Measurements from ENCODE around the gene PCSK5. TPM values are rescaled to one million over a fixed set of nuclear protein-coding genes. Genes with fewer than 3 reads are reported as not detected.

PCSK5 gene
- total and polyA plus RNA-seq, 2 donors (not counting 1 experiment from before 2014, with no cell fraction given): 0.09 TPM; not detected in 1

GRCh38 chr9:75850459-75851200 is 39.8 kb upstream of the PCSK5 start:
- intact Hi-C loops (cut with micrococcal nuclease): no loop called here
- no peak overlapping the region for H2AFZ ChIP-seq (ENCODE audit: insufficient read depth, low read depth, low read length, poor library complexity, severe bottlenecking)
- no peaks in the 10 kb centered on the region for H3K4me1 ChIP-seq (ENCODE audit: control insufficient read depth in 2 of 2, insufficient read depth in 2 of 2, low read length in 2 of 2)
- no peaks in the 10 kb centered on the region for H3K27me3 ChIP-seq (replicated peaks in 1 of 4; ENCODE audit: control extremely low read depth in 1 of 4, control insufficient read depth in 3 of 4, insufficient read depth in 4 of 4, low read length in 3 of 4)
- DNase-seq (no peak), ATAC-seq (ENCODE audit: low read depth) (no peak)
- no peaks in the 10 kb centered on the region for H3K9me3 Mint-ChIP-seq (ENCODE audit: insufficient read depth)
- H3K27me3 Mint-ChIP-seq: no peaks in the 10 kb centered on the region
- no peak overlapping the region for H3K4me3 Mint-ChIP-seq
- no peak overlapping the region for H3K4me2 ChIP-seq (replicated peaks; ENCODE audit: low read depth, low read length, poor library complexity, severe bottlenecking)
- H3K79me2 ChIP-seq (ENCODE audit: control insufficient read depth, insufficient read depth, low read length): no peaks in the 10 kb centered on the region
- no peak overlapping the region for H3K9ac ChIP-seq (ENCODE audit: low read length)
- 72% methylated on average over 2 of the region's 9 CpGs for WGBS (ENCODE audit: insufficient coverage)
- no peaks in the 10 kb centered on the region for H3K4me1 Mint-ChIP-seq
- CTCF ChIA-PET: interaction anchor here (1.0 kb wide), 1 partner anchor 18 kb away, joined by 3 read pairs; no protein-coding TSS in a partner anchor
- no peaks in the 10 kb centered on the region for H4K20me1 ChIP-seq (ENCODE audit: control insufficient read depth, insufficient read depth, low read length, poor library complexity, severe bottlenecking)
- POLR2A ChIA-PET: no interaction called here
- H3K9me3 ChIP-seq (ENCODE audit: control extremely low read depth in 1 of 3, control insufficient read depth in 2 of 3, insufficient read depth in 1 of 3, low read length in 2 of 3): no peaks in the 10 kb centered on the region
- no peaks in the 10 kb centered on the region for H3K36me3 ChIP-seq (replicated peaks in 1 of 2; ENCODE audit: control extremely low read depth in 1 of 2, control insufficient read depth in 1 of 2, extremely low read depth in 1 of 2, insufficient read depth in 2 of 2, low read length in 1 of 2)
- H3K27ac ChIP-seq (ENCODE audit: low read length in 2 of 2): no peak overlapping the region
- no peak overlapping the region for H3K4me3 ChIP-seq (ENCODE audit: control extremely low read depth in 1 of 5, extremely low read depth in 1 of 5, insufficient read depth in 1 of 5, low read depth in 2 of 5, low read length in 4 of 5)
- TF ChIP-seq EZH2 (IDR thresholded peaks at IDR 0.05; ENCODE audit: borderline replicate concordance, insufficient read depth, low read depth, low read length, poor library complexity, severe bottlenecking): no peak
- TF ChIP-seq, protein P1, sequence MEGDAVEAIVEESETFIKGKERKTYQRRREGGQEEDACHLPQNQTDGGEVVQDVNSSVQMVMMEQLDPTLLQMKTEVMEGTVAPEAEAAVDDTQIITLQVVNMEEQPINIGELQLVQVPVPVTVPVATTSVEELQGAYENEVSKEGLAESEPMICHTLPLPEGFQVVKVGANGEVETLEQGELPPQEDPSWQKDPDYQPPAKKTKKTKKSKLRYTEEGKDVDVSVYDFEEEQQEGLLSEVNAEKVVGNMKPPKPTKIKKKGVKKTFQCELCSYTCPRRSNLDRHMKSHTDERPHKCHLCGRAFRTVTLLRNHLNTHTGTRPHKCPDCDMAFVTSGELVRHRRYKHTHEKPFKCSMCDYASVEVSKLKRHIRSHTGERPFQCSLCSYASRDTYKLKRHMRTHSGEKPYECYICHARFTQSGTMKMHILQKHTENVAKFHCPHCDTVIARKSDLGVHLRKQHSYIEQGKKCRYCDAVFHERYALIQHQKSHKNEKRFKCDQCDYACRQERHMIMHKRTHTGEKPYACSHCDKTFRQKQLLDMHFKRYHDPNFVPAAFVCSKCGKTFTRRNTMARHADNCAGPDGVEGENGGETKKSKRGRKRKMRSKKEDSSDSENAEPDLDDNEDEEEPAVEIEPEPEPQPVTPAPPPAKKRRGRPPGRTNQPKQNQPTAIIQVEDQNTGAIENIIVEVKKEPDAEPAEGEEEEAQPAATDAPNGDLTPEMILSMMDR (IDR thresholded peaks at IDR 0.05): no peak
- H3K27ac Mint-ChIP-seq: no peak overlapping the region

GRCh38 chr9:75851917-75852316 is 38.6 kb upstream of the PCSK5 start:
- H3K79me2 ChIP-seq (ENCODE audit: control insufficient read depth, insufficient read depth, low read length): no peaks in the 10 kb centered on the region
- no peaks in the 10 kb centered on the region for H3K9me3 ChIP-seq (ENCODE audit: control extremely low read depth in 1 of 3, control insufficient read depth in 2 of 3, insufficient read depth in 1 of 3, low read length in 2 of 3)
- WGBS (ENCODE audit: insufficient coverage): 75% methylated on average over 3 of the region's 6 CpGs
- no peaks in the 10 kb centered on the region for H3K27me3 Mint-ChIP-seq
- H3K27ac Mint-ChIP-seq: no peak overlapping the region
- H3K9me3 Mint-ChIP-seq (ENCODE audit: insufficient read depth): no peaks in the 10 kb centered on the region
- no peak overlapping the region for H3K27ac ChIP-seq (ENCODE audit: low read length in 2 of 2)
- no peaks in the 10 kb centered on the region for H3K4me1 Mint-ChIP-seq
- no peaks in the 10 kb centered on the region for H3K4me1 ChIP-seq (ENCODE audit: control insufficient read depth in 2 of 2, insufficient read depth in 2 of 2, low read length in 2 of 2)
- no peak overlapping the region for H3K9ac ChIP-seq (ENCODE audit: low read length)
- CTCF ChIA-PET: no interaction called here
- no peak overlapping the region for H3K4me3 ChIP-seq (ENCODE audit: control extremely low read depth in 1 of 5, extremely low read depth in 1 of 5, insufficient read depth in 1 of 5, low read depth in 2 of 5, low read length in 4 of 5)
- POLR2A ChIA-PET: no interaction called here
- H4K20me1 ChIP-seq (ENCODE audit: control insufficient read depth, insufficient read depth, low read length, poor library complexity, severe bottlenecking): no peaks in the 10 kb centered on the region
- no peak overlapping the region for H3K4me2 ChIP-seq (replicated peaks; ENCODE audit: low read depth, low read length, poor library complexity, severe bottlenecking)
- no peak for ATAC-seq (ENCODE audit: low read depth)
- H3K36me3 ChIP-seq (replicated peaks in 1 of 2; ENCODE audit: control extremely low read depth in 1 of 2, control insufficient read depth in 1 of 2, extremely low read depth in 1 of 2, insufficient read depth in 2 of 2, low read length in 1 of 2): no peaks in the 10 kb centered on the region
- no peak overlapping the region for H3K4me3 Mint-ChIP-seq
- TF ChIP-seq, protein P1 (IDR thresholded peaks at IDR 0.05): no peak
- no peak for TF ChIP-seq EZH2 (IDR thresholded peaks at IDR 0.05; ENCODE audit: borderline replicate concordance, insufficient read depth, low read depth, low read length, poor library complexity, severe bottlenecking)
- intact Hi-C loops (cut with micrococcal nuclease): no loop called here
- no peak for DNase-seq
- no peaks in the 10 kb centered on the region for H3K27me3 ChIP-seq (replicated peaks in 1 of 4; ENCODE audit: control extremely low read depth in 1 of 4, control insufficient read depth in 3 of 4, insufficient read depth in 4 of 4, low read length in 3 of 4)
- no peak overlapping the region for H2AFZ ChIP-seq (ENCODE audit: insufficient read depth, low read depth, low read length, poor library complexity, severe bottlenecking)
